ENCODE results near the gene MGRN1. TPM values are rescaled to one million over a fixed set of nuclear protein-coding genes. Genes with fewer than 3 reads are reported as not detected.

MGRN1 gene
- total and polyA plus RNA-seq, 2 of the 13 experiments (the other 11 are each of a cell fraction or from before 2014, with no cell fraction given), result 11.9 to 12.6 TPM

DNA sequence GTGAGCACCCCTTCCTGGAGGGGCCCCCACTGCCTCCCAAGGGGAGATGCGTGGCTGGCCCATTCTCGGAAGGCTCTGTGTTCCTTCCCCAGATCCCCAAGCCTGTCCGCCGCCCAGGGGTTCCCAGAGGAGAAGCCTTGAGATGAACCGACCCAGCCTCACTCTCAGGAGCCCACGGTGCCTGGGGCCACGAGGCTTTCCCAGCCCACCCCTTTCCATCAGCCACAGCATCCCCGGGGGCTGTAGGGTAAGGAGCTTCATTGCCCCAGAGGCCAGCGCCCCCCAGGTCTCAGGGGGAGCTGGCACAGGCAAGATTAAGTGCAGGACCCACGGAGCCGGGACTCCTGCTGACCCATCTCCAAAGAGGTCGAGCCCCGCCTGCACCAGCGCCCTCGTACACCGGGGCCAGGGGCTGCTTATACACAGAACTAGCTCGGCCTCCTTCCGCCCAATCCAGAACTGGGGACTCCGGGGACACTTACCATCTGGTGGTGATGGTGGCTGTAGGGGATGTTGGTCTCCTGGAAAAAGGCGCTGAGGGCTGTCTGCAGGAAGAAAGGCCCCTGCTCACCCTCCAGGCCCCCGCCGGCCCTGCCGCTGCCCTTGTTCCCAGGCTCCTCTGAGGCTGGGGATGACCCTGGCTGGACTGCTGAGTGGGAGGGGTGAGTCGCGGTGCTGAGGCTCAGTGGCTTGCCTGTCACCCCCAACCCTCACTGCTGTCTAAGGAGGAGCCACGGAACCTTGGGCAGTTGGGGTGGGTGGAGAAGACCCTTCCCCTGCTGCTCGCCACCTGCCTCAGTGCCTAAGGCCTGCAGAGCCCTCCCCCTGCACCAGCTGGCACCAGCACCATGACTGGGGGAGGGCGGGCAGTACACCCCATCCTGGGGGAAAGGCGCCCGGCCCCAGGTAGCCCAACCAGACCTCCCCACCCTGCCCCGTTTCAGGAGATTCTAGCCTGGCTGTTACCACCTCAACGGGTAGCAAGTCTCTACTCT, 14.3 kb upstream of the MGRN1 start (continued):
- TF ChIP-seq ZNF720 (CRISPR knock-in tag; IDR thresholded peaks at IDR 0.05) (no peak), ATF7-NPFF (CRISPR knock-in tag; IDR thresholded peaks at IDR 0.05; ENCODE audit: low read depth) (no peak), JUND (CRISPR knock-in tag; IDR thresholded peaks at IDR 0.05) (no peak)

DNA sequence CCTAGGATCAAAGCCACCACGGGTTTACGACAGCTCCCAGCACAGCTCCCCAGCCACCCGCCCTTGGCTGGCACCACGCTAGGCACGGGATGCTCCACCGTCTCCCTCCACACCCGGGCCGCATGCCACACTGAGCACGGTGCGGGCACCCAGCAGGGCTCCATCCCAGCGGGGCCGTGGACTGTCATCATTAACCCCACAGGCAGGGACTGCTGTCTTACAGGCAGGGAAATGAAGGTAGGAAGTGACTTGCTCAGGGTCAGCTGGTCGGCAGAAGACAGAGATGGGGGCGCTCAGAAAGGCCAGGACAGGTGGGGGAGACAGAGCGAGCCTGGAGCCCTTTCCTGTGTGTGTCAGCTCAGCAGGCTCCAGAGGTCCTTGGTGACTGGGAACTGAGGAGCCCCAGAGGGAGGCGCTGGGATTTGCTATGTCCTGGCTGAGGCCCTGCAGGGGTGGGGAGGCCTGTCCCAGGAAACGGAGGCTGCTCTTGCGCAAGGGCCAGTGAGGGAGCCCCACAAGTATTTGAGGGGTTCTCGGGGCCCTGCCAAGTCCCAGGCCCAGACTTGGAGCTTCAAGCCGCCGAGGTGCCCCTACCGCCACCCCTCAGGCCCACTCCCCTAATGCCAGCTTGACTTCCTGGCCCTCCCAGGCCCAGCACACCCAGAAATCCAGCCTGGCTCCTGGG, 13.1 kb upstream of the MGRN1 start:
- Histone ChIP-seq H3K36me3 (replicated peaks in 1 of 2; ENCODE audit: control insufficient read depth in 1 of 2, insufficient read depth in 2 of 2, low read length in 2 of 2) (peaks cover 8 to 31% of the 10 kb centered on the region in 2 experiments; a peak in 3 of 5 replicates), H3K27me3 (ENCODE audit: control insufficient read depth in 1 of 2, insufficient read depth in 2 of 2, low read length in 2 of 2) (no peaks in the 10 kb centered on the region; a peak in 1 of 5 replicates), H3K4me2 (ENCODE audit: low read depth, low read length) (no peak overlapping the region), H3K9ac (ENCODE audit: insufficient read depth, low read depth, low read length) (no peak overlapping the region), H2AFZ (ENCODE audit: low read length) (no peak overlapping the region), H4K20me1 (ENCODE audit: insufficient read depth, low read length) (peaks cover 31% of the 10 kb centered on the region; the same call in 1 of the 2 replicates), H3K79me2 (ENCODE audit: insufficient read depth, low read length) (peaks cover 38% of the 10 kb centered on the region), H3K27ac (ENCODE audit: extremely low read length, insufficient read depth, low read length) (no peak overlapping the region), H3K9me3 (ENCODE audit: low read length) (no peaks in the 10 kb centered on the region), H3K4me1 (ENCODE audit: insufficient read depth, low read length) (peaks cover 40% of the 10 kb centered on the region), H3K4me3 (replicated peaks in 1 of 3; ENCODE audit: insufficient read depth in 1 of 3, low read depth in 2 of 3, low read length in 3 of 3) (no peak overlapping the region)
- DNase-seq (ENCODE audit: low spot score), result no peak
- intact Hi-C loops (cut with micrococcal nuclease; ENCODE audit: unreplicated experiment) (loop anchor here (10.0 kb wide), 1 partner anchor 343 kb away; the partner anchor contains the start of gene SEC14L5), in situ Hi-C loops (cut with HindIII; ENCODE audit: extremely low pct_ligation_motif_present, low pct_unique_long_range_greater_than_20kb) (no loop called here)
- no peak for FAIRE-seq
- no peak for ATAC-seq
- POLR2A ChIA-PET, result no interaction called here
- CTCF ChIA-PET (ENCODE audit: low intra/inter-chr PET ratio, low total read pairs), result no interaction called here
- 96% methylated on average over 7 of the region's 22 CpGs for WGBS (ENCODE audit: low lambda C conversion rate)
- BruUV-seq (replicated peaks), result no TSS peak
- TF ChIP-seq NFE2L1 (CRISPR knock-in tag; IDR thresholded peaks at IDR 0.05; ENCODE audit: borderline replicate concordance) (no peak), ZNF777 (CRISPR knock-in tag; IDR thresholded peaks at IDR 0.05) (no peak), CEBPG (CRISPR knock-in tag; IDR thresholded peaks at IDR 0.05) (peak; percentile 62), ZNF770 (CRISPR knock-in tag; IDR thresholded peaks at IDR 0.05) (peak; percentile 87), ZNF660 (CRISPR knock-in tag; IDR thresholded peaks at IDR 0.05; ENCODE audit: borderline replicate concordance, low read depth) (no peak), RBM22 (optimal IDR thresholded peaks at IDR 0.05; ENCODE audit: low read length) (no peak), RFX3 (CRISPR knock-in tag; IDR thresholded peaks at IDR 0.05) (no peak), AKAP8 (CRISPR knock-in tag; IDR thresholded peaks at IDR 0.05) (0 out of 2 replicates have a peak, but pooled peaks have one; percentile 52)
- TF ChIP-seq, protein P1, sequence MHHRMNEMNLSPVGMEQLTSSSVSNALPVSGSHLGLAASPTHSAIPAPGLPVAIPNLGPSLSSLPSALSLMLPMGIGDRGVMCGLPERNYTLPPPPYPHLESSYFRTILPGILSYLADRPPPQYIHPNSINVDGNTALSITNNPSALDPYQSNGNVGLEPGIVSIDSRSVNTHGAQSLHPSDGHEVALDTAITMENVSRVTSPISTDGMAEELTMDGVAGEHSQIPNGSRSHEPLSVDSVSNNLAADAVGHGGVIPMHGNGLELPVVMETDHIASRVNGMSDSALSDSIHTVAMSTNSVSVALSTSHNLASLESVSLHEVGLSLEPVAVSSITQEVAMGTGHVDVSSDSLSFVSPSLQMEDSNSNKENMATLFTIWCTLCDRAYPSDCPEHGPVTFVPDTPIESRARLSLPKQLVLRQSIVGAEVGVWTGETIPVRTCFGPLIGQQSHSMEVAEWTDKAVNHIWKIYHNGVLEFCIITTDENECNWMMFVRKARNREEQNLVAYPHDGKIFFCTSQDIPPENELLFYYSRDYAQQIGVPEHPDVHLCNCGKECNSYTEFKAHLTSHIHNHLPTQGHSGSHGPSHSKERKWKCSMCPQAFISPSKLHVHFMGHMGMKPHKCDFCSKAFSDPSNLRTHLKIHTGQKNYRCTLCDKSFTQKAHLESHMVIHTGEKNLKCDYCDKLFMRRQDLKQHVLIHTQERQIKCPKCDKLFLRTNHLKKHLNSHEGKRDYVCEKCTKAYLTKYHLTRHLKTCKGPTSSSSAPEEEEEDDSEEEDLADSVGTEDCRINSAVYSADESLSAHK (CRISPR knock-in tag; IDR thresholded peaks at IDR 0.05; ENCODE audit: borderline replicate concordance), result no peak

Measured in HepG2 (cell line).